GM21360 (cell line): ENCODE data around the gene SFXN4.

ENCODE experiments used
- ATAC-seq: cut with Tn5 transposase; IDR thresholded peaks from one replicate; pipeline ENCODE4 v1.9.1; 2021; ENCODE audit warnings: mild to moderate bottlenecking, moderate library complexity; ENCODE audit not compliant: unreplicated experiment

Gene SFXN4, protein sequence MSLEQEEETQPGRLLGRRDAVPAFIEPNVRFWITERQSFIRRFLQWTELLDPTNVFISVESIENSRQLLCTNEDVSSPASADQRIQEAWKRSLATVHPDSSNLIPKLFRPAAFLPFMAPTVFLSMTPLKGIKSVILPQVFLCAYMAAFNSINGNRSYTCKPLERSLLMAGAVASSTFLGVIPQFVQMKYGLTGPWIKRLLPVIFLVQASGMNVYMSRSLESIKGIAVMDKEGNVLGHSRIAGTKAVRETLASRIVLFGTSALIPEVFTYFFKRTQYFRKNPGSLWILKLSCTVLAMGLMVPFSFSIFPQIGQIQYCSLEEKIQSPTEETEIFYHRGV

DNA sequence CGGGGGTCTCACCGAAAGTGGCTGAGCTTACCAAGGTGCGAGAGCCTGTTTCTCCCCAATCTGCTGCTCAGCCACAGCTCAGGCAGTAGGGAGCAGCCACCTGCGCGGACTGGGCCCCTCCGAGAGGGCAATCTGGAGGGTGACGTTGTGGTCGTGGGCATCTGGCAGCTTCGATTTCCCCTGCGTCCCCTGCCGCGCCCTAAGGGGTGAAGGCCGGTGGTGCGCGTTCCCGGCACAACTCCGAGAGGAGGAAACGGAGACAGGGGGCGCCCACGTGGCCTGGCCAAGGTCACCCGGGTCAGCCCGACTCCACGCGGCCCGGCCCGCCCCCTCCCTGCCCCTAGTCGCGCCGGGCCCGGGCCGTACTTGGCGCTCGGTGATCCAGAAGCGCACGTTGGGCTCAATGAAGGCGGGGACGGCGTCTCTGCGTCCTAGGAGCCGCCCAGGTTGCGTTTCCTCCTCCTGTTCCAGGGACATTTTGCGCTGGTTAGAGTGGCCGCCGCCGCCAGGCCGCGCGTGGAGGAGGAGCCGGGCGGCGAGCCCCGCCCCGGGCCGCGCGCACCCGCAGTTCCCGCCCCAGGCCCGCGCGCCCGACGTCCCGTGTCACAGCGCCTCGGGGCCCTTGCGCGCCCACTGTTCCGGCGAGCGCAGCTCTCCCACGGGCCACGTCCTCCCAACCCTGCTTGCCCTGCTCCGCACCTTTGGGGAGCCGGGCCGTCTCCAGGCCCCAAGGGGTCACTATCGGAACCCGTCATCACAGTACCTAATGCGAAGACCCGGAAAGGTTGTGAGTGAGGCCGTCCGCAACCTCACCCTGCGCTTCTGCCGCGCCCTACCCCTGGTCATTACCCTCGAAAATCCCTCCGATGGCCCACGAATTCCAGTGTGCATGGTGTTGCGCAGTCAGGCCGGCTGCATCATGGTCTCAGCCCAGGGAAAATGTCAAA lies at the start of gene SFXN4:
Gene SFXN4 (minus strand): TSS at position 544 of the 947 bp plus-strand sequence. CDS start 67 bp downstream, at position 477.
- peak; percentile 84 for ATAC-seq

DNA sequence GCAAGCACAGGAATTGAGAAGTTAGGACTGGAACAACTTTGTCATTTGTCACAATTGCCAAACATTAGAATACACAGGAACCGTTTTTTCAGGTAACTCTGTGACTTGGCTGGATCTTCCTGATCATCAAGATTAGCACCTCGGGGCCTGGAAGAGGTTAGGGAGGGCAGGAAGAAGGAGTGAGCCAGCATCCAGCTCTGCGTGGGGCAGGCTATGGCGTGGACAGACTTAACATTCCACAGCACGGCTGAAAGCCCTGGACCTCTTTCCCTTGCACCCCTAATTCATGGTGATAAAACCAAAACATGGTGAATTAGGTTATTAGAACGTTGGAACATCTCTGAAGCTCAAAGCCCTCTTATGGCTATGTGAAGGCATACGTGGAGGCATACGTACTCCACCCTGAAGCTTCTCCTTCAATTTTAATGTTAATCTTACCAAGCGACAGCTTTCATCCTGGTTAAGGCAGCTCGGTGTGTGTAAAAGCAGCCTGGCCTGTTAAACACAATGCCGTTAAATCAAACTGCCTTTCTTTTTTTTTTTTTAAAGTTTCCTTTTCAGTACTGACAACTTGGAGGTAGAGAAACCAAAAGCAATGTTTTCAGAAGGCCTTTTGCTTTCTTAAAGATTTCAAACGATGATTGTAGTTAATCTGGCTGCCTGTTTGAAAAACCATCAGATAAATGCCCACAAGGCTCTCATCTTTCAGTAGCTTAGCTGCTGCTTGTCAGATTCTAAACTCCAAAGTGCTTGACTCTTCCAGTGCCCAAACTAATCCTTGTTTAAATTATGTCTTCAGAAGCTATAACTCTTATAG lies 46.3 kb upstream of the SFXN4 start:
- ATAC-seq = no peak

DNA sequence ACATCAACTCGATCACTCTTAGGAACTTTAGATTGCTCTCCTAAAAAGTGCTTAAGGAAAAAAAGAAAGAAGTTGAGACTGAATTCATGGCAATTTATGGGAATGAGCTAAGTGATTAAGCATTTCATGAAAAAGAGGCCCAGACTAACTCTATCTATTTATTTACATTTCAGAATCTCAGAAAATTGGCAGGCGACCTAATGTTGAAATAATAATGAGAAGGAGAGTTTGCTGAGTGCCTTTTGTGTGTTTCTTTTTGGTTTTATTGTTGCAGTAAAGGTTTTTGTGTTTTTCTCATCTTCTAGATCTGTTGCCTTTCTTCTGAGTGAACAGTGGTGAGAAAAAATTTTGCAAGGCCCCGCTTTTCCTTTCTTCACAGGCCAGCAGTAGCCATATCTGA lies 45.7 kb upstream of the SFXN4 start:
- no peak for ATAC-seq

DNA sequence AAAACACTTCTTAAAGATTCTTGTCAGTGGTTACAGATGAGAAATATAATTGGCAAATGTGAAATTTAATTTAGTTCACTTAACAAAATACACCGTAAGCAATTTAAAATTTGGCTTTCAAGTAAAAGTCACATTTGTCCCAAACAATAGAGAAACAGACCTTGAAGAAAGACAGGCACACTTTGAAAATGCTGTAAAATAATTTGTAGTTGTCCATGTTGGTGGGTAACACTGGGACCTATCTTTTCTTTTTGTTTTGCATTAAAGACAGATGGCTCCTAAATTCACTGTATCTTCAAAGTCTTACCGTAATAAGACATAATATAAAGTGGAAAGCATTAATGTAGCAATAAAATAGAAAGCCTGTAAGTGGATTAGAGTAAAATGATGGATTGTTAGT lies 45.1 kb upstream of the SFXN4 start:
- ATAC-seq = no peak

DNA sequence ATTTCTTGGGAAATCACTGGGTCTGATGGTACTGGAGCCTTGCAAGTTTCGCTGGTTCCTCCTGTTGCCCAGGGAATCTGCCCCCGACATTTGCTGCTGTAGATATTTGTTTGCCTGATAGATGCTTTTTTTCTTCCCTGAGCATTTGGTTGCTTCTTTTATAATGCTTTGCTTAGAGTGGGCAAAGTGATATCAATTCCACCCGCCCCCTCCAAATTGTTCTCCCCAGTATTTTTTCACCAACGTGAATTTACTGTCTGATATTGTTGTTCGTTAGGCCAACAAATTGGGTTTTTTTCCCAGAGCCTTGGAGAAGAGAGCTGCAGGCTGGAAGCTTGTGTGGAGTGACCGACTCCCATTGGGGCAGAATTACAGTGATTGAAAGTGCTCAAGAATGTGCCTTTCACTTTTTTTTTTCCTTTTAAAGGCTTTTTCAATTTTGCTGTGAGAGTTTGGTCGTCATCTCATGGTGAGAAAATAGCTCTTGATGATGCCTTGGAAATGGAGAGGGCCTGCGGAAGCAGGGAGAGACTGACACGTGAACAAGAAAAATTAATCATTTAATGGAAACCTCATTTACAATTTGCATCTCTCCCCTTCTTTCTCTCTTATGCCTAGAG lies 44.3 kb upstream of the SFXN4 start:
- no peak for ATAC-seq

DNA sequence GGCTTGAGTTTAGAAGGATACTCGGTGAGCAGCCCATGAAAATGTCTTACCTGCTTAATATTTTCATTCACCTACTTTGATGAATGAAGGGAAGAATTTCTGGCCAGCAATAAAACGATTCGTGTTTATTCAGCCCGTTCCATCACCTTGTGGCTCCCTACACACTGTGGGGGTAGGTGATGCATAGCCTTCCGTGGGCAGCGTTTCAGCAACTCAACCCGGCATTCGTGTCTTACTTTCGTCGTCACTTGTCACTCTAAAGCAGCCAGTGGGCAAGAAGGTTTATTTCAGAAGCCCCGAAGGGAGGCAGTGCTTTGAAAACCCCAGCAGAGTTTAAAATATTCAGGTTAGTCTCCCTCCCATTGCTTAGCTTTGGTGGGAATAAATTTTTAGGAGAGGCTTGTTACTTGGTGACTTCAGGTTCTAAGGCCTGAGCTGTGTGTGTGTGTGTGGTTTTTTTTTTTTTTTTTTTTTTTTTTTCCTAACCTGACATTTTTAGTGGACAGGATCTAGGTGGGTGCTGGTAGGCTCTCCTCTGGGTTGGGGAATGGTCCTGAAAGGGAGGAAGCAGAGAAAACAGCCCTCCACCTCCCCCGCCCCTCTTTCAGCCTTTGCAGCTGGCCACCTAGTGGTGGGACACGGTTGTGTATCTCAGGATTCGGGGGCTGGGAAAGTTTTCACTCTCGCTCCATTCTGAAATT lies 43.7 kb upstream of the SFXN4 start:
- no peak for ATAC-seq

DNA sequence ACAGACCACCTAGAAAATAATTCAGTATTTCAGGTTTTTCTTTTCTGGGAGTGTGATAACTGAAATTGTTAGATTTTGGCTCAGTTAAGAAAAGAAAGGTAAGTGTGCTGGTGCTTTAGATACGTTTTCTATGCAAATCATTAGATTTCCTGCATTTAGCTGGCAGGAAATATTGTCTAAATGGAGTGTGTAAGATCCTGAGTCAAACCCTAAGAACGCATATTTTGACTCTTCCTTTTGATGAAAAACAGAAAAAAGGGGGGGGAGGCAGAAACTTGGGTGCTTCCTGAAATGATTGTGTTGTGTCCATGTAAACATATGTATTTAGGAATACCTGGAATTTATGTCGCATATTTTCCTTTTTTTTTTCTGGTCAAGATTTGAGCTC lies 43.0 kb upstream of the SFXN4 start:
- ATAC-seq = no peak

DNA sequence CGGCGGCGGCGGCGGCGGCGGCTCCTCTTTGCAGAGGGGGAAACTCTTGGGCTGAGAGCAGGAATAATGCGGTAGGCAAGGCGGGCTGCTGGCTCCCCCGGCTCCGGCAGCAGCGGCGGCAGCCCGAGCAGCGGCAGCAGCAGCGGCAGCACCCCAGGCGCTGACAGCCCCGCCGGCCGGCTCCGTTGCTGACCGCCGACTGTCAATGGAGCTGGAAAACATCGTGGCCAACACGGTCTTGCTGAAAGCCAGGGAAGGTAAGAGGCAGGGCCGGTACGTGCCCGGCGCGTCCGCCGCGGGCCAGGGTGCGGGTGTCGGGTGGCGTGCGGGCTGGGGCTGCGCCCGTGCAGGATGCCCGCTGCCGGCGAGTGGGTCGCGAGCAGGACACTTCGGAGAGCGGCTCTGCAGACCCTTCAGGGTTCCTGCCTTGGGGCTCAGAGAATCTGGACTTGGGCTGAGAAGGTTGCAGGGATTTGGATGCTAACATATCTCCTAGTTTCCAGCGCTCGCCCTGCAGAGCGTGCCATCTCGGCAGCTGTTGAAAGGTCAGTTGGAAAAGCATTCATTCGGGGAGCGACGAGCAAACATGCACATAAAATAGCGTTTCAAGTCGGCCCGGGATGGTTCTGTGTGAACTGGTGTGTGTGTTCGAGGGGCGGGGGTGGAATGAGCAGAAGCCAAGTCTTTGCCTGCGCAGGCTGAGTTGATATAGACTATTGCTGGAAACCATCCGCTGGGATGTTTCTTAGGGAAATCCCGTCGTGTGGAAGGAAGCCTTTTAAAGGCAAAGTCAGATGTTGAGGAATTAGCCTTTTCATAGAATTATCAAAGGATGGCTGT lies 42.4 kb upstream of the SFXN4 start:
- peak; percentile 1 for ATAC-seq

DNA sequence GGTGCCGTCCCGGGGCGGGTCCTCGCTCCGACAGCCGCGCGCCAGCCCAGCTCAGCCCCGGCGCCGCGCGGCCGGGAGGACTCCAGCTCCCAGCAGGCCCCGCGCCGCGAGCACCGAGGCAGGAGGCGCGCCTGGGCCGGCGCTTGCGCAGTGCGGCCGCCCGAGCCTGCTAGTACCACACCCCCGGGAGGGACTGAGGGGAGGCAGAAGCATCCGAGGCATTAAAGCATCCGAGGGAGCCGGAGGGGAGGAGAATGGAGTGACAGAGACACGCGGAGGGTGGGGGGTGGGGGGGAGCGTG lies 41.8 kb upstream of the SFXN4 start, which contains the start of gene GRK5:
Gene GRK5 (plus strand): TSS at position 206 of the 301 bp plus-strand sequence. CDS start 347 bp downstream, outside the sequence.
- peak; percentile 70 for ATAC-seq

DNA sequence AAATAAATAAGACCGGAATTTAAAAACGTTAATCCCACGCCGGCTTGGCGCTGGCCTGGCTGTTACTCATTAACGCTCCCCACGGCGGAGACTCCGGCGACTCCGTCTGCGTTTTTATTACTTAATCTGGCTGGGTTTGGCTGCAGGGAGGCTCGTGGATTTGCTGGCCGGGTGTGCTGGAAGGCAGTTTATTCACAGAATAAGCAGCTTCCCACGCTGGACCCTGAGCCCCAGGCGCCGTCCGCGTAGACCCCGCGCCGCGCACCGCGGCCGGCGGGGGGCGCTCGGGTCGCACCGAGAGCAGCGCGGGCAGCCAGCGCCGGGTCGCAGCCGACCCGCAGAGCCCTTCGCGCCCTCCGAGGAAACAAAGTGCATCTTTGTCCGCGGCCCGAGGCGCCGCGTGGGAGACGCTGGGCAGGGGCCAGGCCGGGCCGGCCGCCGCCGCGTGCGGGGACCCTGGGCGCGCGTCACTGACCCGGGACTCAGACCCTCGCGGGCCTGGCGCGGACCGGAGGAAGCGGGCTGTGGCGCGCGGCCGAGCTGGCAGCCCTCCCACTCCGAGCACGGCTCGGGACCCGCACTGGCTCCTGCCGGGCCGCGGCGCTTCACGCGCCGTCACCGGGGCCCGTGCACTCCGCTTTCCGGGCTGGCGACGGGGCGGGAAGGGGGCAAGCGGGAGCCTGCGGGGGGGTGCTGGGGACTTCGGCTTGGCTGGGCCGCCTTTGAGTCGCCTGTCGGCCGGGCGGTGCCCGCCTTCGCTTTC lies 41.3 kb upstream of the SFXN4 start:
- ATAC-seq = peak; percentile 46

DNA sequence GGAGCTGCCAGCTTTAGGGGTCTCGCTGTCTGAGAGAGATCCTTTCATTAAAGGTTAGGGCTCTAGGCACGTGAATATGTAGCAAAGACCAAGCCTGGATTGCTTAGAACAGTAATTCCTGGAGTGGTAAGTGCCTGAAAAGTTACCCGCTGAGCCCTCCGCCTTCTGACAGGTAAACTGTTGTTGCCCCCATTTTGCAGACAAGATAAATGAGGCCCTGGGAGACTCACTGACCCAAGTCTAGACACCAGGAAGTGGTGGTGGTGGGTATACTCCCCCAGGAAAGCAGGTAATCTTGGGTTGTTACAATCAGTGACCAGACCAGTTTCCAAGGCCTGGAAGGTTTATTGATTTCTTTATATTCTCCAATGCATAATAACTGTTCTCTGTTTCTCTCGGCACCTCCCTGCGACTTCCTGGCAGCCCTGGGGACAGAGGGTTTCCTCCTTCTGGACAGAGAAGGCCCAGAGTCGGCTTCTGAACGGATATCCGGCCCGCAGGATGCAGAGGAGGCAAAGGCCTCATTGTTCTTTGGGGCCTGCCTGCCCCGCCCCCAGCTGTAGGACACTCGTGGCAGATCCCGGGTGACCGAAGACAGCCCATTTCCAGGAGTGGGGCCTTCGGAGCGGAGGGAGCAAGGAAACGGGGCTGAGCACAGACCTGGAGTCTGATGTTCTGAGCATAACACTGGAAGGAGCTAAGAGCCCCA lies 40.5 kb upstream of the SFXN4 start:
- ATAC-seq = no peak

DNA sequence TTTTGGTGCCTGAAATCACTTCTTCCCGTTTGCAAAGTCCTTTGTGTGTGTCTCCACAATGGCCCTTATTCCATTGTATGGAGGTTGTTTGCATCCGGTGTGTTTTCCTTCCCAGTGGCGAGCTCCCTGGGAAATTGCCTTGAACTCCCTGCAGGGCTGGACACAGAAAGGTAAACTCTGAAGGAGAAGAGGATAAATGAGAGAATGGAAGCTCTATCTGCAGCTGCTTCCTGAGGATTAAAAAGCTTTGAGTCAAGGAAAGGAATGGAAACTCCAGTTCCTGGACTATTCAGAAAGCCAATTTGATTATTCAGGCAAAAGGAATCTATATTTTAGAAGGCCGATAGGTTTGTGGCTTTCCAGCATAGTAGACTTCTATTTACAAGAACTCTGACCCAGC lies 37.5 kb upstream of the SFXN4 start:
- ATAC-seq = no peak

DNA sequence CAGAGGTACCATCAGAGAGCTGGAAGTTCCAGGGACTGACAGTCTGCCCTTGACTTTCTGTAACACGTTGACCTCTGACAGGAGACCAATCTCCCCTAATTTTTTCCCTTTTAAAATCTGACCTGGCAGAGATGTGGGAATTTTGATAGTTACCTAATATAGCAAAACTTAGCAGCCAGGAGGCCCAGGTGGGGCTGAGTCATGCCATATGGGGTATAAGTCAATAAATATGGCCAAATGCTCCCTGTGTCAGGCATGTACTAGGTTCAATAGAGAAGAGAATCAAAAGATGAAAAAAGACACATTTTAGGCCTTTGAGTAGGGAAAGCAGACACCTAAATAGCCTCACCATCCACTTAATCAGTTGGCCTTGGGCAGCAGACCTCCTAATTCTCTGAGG lies 35.7 kb upstream of the SFXN4 start:
- no peak for ATAC-seq

DNA sequence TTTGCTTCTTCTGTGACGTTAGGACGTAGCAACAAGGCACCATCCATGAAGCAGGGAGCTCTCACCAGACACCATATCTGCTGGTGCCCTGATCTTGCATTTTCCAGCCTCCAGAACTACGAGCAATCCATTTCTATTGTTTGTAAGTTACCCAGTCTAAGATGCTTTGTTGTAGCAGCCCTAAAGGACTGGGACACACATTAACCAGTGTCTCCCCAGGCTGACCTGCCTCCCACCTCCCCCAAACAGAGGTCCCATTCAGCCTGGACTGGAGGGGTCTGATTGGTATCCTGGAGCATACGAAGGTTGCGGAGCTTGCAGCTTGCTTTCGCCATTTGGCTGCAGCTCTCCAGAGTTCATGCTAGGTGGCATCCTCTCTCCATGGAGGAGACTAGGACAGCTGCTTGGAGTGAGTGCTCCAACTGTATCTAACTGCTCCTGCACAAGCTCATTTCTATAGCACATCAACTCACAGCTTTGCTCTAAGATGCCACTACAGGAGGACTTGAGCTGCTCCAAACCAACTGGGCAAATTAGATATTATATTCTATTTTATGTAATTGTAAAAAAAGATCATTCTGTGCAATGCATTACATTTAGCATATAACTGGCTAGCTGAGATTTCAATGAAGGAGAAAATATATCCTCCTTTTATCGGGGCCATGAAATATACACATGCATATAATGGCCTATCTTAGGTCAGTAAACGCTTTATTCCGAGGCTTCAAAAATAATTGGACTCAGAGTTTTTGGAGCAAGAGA lies 33.9 kb upstream of the SFXN4 start:
- no peak for ATAC-seq

DNA sequence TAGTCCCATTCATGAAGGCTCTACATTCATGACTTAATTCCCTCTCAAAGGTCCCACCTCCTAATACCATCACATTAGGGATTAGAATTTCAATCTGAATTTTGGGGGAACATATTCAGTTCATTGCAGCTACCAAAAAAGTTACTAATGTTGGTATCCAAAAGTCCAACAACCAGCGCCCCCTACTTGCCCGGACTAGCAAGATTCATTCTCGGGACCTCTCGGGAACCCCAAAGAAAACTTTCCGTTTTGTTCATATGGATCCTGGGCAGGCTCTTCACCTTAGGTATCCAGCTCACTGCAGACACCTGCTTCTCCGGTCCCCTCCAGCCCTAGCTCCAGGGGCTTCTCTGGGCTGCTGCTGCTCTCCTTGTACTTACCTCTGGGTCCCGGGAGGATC lies 32.9 kb upstream of the SFXN4 start:
- no peak for ATAC-seq

DNA sequence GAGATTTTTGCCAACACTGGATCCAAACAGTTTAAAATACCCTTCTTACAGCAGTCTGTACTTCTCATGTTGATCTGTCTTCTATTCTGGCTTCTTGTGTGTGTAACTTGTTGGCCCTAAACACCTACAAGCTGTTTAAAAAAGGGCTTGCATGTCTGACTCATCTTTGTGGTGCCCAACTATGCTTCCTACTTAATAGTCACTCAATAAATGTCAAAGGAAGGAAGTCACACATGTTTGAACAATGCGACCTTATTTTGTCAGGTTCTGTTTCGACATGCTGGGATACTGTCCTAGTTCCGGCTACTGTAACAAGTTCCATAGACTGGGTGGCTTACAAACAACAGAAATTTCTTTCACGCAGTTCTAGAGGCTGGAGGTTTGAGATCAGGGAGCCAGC lies 32.4 kb upstream of the SFXN4 start:
- ATAC-seq = no peak

DNA sequence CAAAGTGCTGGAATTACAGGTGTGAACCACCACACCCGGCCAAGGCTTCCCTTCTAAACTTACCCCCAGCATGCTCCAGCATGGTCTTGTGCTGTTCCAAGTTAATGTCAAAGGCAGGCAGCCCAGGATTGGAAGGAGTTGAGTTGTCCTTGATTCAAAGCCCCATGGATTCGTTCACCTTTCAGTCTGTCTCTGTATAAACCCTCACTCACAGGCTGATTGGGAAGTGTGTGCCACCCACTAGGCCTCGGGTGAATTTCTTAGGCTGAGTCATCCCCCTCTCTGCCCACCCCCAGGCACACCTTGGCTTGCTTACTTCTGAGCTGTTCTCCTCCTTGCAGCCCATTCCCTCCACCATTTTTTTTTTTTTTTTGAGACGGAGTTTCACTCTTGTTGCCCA lies 26.4 kb upstream of the SFXN4 start:
- ATAC-seq = no peak
